Ishikawa (cell line): Measurements from ENCODE around the gene DBN1.

Experiments used
- RAD21 ChIP-seq: IDR thresholded peaks from 2 replicates; pipeline ENCODE4 v1.6.1; 2012; ENCODE audit warnings: low read depth
- YY1 ChIP-seq: IDR thresholded peaks from 2 replicates; pipeline ENCODE4 v1.6.1; 2012; ENCODE audit warnings: low read depth

GRCh38 chr5:177491429-177491945 lies 18.1 kb upstream of the DBN1 start:
- TF ChIP-seq RAD21 (peak; percentile 49; the same call in 1 of the 2 replicates), YY1 (no peak)
